Measurements from ENCODE around the gene FAM111B.

The FAM111B gene

DNA sequence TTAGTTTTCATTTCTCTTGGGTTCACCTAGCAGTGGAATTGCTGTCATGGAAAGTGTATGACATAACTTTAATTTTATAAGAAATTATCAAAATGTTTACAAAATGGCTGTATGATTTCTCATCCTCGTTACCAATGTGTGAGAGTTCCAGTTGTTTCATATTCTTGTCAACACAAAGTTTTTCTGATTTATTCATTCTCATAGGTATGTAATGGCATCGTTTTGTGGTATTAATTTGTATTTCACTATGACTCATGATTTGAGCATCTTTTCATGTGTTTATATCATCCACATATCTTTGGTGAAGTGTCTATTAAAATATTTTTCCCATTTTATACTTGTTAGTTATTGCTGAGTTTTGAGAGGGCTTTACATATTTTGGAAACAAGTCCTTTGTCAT lies 5.5 kb downstream of the FAM111B start (continued):
- TF ChIP-seq ZNF416 (tag by site-specific recombination; IDR thresholded peaks at IDR 0.05), result no peak
- TF ChIP-seq, protein P1, sequence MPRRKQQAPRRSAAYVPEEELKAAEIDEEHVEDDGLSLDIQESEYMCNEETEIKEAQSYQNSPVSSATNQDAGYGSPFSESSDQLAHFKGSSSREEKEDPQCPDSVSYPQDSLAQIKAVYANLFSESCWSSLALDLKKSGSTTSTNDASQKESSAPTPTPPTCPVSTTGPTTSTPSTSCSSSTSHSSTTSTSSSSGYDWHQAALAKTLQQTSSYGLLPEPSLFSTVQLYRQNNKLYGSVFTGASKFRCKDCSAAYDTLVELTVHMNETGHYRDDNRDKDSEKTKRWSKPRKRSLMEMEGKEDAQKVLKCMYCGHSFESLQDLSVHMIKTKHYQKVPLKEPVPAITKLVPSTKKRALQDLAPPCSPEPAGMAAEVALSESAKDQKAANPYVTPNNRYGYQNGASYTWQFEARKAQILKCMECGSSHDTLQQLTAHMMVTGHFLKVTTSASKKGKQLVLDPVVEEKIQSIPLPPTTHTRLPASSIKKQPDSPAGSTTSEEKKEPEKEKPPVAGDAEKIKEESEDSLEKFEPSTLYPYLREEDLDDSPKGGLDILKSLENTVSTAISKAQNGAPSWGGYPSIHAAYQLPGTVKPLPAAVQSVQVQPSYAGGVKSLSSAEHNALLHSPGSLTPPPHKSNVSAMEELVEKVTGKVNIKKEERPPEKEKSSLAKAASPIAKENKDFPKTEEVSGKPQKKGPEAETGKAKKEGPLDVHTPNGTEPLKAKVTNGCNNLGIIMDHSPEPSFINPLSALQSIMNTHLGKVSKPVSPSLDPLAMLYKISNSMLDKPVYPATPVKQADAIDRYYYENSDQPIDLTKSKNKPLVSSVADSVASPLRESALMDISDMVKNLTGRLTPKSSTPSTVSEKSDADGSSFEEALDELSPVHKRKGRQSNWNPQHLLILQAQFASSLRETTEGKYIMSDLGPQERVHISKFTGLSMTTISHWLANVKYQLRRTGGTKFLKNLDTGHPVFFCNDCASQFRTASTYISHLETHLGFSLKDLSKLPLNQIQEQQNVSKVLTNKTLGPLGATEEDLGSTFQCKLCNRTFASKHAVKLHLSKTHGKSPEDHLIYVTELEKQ (tag by site-specific recombination; IDR thresholded peaks at IDR 0.05; ENCODE audit: borderline replicate concordance), result no peak

GRCh38 chr11:59114344-59114743 lies 7.3 kb downstream of the FAM111B start:
- Histone ChIP-seq H3K27ac (ENCODE audit: extremely low read depth, low read depth, low read length) (no peak overlapping the region), H3K9me3 (ENCODE audit: control insufficient read depth, insufficient read depth, low read depth, low read length) (no peaks in the 10 kb centered on the region), H3K4me1 (ENCODE audit: control insufficient read depth, insufficient read depth, low read length) (no peaks in the 10 kb centered on the region), H3K36me3 (ENCODE audit: control insufficient read depth in 2 of 2, insufficient read depth in 1 of 2, low read length in 2 of 2) (peaks cover 6 to 89% of the 10 kb centered on the region in 2 experiments; a peak in 2 of 3 replicates), H3K4me3 (ENCODE audit: low read depth, low read length) (no peak overlapping the region)
- no peak for TF ChIP-seq ZNF626 (tag by site-specific recombination; IDR thresholded peaks at IDR 0.05)
- TF ChIP-seq SP3 (tag by site-specific recombination; IDR thresholded peaks at IDR 0.05), result no peak
- TF ChIP-seq YY1 (tag by site-specific recombination; IDR thresholded peaks at IDR 0.05), result no peak
- no peak for TF ChIP-seq ZNF140 (tag by site-specific recombination; IDR thresholded peaks at IDR 0.05)
- TF ChIP-seq ZNF654 (tag by site-specific recombination; IDR thresholded peaks at IDR 0.05; ENCODE audit: low read depth), result no peak
- no peak for TF ChIP-seq ZNF548 (tag by site-specific recombination; IDR thresholded peaks at IDR 0.05)
- no peak for TF ChIP-seq ZBTB44 (tag by site-specific recombination; IDR thresholded peaks at IDR 0.05)
- TF ChIP-seq ZNF670 (tag by site-specific recombination; IDR thresholded peaks at IDR 0.05; ENCODE audit: low read depth), result no peak
- no peak for TF ChIP-seq ZNF837 (tag by site-specific recombination; IDR thresholded peaks at IDR 0.05)
- TF ChIP-seq, protein P2, sequence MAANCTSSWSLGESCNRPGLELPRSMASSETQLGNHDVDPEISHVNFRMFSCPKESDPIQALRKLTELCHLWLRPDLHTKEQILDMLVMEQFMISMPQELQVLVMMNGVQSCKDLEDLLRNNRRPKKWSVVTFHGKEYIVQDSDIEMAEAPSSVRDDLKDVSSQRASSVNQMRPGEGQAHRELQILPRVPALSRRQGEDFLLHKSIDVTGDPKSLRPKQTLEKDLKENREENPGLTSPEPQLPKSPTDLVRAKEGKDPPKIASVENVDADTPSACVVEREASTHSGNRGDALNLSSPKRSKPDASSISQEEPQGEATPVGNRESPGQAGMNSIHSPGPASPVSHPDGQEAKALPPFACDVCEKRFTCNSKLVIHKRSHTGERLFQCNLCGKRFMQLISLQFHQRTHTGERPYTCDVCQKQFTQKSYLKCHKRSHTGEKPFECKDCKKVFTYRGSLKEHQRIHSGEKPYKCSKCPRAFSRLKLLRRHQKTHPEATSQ (tag by site-specific recombination; IDR thresholded peaks at IDR 0.05), result no peak
- no peak for TF ChIP-seq ZBTB7A (tag by site-specific recombination; IDR thresholded peaks at IDR 0.05; ENCODE audit: low read depth)
- no peak for TF ChIP-seq ZIC2 (tag by site-specific recombination; IDR thresholded peaks at IDR 0.05)
- no peak for TF ChIP-seq ZNF366 (tag by site-specific recombination; conservative IDR thresholded peaks at IDR 0.05)
- no peak for TF ChIP-seq ZNF768 (tag by site-specific recombination; IDR thresholded peaks at IDR 0.05)
- no peak for TF ChIP-seq HOXC10 (CRISPR knock-in tag; IDR thresholded peaks at IDR 0.05)
- TF ChIP-seq, protein P3, sequence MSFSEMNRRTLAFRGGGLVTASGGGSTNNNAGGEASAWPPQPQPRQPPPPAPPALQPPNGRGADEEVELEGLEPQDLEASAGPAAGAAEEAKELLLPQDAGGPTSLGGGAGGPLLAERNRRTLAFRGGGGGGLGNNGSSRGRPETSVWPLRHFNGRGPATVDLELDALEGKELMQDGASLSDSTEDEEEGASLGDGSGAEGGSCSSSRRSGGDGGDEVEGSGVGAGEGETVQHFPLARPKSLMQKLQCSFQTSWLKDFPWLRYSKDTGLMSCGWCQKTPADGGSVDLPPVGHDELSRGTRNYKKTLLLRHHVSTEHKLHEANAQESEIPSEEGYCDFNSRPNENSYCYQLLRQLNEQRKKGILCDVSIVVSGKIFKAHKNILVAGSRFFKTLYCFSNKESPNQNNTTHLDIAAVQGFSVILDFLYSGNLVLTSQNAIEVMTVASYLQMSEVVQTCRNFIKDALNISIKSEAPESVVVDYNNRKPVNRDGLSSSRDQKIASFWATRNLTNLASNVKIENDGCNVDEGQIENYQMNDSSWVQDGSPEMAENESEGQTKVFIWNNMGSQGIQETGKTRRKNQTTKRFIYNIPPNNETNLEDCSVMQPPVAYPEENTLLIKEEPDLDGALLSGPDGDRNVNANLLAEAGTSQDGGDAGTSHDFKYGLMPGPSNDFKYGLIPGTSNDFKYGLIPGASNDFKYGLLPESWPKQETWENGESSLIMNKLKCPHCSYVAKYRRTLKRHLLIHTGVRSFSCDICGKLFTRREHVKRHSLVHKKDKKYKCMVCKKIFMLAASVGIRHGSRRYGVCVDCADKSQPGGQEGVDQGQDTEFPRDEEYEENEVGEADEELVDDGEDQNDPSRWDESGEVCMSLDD (tag by site-specific recombination; IDR thresholded peaks at IDR 0.05), result no peak
- CTCF ChIA-PET, result no interaction called here
- POLR2A ChIA-PET, result no interaction called here

All from HEK293 (cell line).